ENCODE results near the gene ANKRD13B. TPM values are rescaled to one million over a fixed set of nuclear protein-coding genes. Genes with fewer than 3 reads are reported as not detected.

Gene ANKRD13B
- total RNA-seq, 1 donor from 2014 or later, result 17.9 TPM

DNA sequence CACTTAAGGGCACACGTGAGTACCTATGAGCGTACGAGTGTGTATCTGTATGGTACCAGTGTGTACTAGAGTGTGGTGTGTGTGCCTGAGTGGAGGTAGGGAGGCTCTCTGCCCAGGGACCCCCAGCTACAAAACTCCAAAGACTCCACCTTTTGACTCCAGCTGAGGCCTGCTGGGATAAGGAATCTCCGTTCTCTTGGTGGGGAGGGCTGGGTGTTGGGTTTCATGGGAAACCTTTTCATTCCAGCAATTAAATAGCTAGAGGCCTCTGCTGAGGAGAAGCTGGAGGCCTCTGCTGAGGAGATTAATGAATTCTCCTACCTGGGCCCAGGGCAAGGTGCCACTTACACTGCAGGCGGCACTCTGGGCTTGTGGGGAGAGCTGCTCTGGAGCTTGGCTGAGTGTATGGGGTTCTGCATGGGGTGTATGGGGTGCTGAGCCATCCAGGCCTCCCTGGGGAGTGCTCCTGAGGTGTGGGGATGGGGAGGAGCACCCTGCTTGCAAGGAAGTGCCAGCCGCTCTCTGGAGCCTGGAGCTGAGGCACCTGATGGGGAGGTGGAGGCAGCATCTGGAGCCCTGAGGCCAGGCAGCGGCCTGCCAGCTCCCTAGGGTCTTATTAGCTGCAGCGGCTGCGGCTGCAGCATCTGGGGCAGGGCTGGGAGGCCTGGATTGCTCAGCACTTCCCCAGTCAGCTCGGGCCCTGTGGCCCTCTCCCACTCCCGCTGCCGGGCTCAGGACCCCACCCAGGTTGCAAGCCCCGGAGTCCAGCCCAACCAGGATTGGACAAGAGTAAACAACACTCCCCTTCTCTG, 4.6 kb downstream of the ANKRD13B start:
- Histone ChIP-seq H3K4me2 (ENCODE audit: low read length) (no peak overlapping the region), H3K4me1 (ENCODE audit: insufficient read depth, low read length) (peaks cover 15% of the 10 kb centered on the region), H3K36me3 (ENCODE audit: insufficient read depth, low read length) (no peaks in the 10 kb centered on the region), H3K27ac (ENCODE audit: low read depth, low read length) (no peak overlapping the region), H3K9ac (ENCODE audit: low read length) (no peak overlapping the region), H3K79me2 (ENCODE audit: insufficient read depth, low read length) (peaks cover 6% of the 10 kb centered on the region), H3K4me3 (ENCODE audit: insufficient read depth, low read depth, low read length) (no peak overlapping the region), H3K27me3 (ENCODE audit: insufficient read depth, low read length) (peaks cover 12% of the 10 kb centered on the region), H3K9me3 (ENCODE audit: insufficient read depth, low read depth, low read length) (no peaks in the 10 kb centered on the region), H2AFZ (ENCODE audit: low read depth, low read length) (no peak overlapping the region), H4K20me1 (ENCODE audit: insufficient read depth, low read length) (peaks cover 56% of the 10 kb centered on the region)
- H3K4me3 Mint-ChIP-seq (ENCODE audit: unreplicated experiment), result no peak overlapping the region
- no peaks in the 10 kb centered on the region for H3K27me3 Mint-ChIP-seq (ENCODE audit: low read depth, unreplicated experiment)
- H3K4me1 Mint-ChIP-seq (ENCODE audit: low read depth, unreplicated experiment), result peaks cover 5% of the 10 kb centered on the region
- no peak for DNase-seq (ENCODE audit: low read depth)
- H3K36me3 Mint-ChIP-seq (ENCODE audit: low read depth, unreplicated experiment), result no peaks in the 10 kb centered on the region
- no peaks in the 10 kb centered on the region for H3K9me3 Mint-ChIP-seq (ENCODE audit: unreplicated experiment)
- no peak for FAIRE-seq
- no peak overlapping the region for H3K27ac Mint-ChIP-seq (ENCODE audit: unreplicated experiment)
- TF ChIP-seq, protein P1, sequence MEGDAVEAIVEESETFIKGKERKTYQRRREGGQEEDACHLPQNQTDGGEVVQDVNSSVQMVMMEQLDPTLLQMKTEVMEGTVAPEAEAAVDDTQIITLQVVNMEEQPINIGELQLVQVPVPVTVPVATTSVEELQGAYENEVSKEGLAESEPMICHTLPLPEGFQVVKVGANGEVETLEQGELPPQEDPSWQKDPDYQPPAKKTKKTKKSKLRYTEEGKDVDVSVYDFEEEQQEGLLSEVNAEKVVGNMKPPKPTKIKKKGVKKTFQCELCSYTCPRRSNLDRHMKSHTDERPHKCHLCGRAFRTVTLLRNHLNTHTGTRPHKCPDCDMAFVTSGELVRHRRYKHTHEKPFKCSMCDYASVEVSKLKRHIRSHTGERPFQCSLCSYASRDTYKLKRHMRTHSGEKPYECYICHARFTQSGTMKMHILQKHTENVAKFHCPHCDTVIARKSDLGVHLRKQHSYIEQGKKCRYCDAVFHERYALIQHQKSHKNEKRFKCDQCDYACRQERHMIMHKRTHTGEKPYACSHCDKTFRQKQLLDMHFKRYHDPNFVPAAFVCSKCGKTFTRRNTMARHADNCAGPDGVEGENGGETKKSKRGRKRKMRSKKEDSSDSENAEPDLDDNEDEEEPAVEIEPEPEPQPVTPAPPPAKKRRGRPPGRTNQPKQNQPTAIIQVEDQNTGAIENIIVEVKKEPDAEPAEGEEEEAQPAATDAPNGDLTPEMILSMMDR (IDR thresholded peaks at IDR 0.05; ENCODE audit: insufficient read depth, low read depth, low read length), result no peak
- TF ChIP-seq EZH2 (IDR thresholded peaks at IDR 0.05; ENCODE audit: insufficient read depth, low read length), result no peak

DNA sequence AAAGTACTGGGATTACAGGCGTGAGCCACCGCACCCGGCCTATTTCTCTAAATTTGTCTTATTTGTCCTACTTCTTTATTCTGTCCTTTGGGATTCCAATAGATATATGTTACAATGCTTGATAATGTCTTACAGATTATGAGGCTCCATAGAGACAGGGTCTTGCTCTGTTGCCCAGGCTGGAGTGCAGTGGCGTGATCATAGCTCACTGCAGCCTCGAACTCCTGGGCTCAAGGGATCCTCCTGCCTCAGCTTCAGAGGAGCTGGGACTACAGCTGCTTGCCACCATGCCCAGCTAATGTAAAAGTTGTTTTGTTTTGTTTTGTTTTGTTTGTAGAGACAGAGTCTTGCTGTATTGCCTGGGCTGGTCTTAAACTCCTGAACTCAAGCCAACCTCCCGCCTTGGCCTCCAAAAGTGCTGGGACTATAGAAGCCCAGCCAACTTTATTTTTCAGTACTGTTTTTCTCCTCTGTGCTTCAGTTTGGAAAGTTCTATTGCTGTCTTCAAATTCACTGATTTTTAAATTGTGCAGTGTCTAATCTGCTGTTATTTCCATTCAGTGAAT, 10.3 kb downstream of the ANKRD13B start:
- Histone ChIP-seq H3K9me3 (ENCODE audit: insufficient read depth, low read depth, low read length) (no peaks in the 10 kb centered on the region), H2AFZ (ENCODE audit: low read depth, low read length) (no peak overlapping the region), H3K27me3 (ENCODE audit: insufficient read depth, low read length) (no peaks in the 10 kb centered on the region), H3K36me3 (ENCODE audit: insufficient read depth, low read length) (no peaks in the 10 kb centered on the region), H3K4me1 (ENCODE audit: insufficient read depth, low read length) (no peaks in the 10 kb centered on the region), H3K79me2 (ENCODE audit: insufficient read depth, low read length) (no peaks in the 10 kb centered on the region), H3K27ac (ENCODE audit: low read depth, low read length) (no peak overlapping the region), H3K4me2 (ENCODE audit: low read length) (no peak overlapping the region), H4K20me1 (ENCODE audit: insufficient read depth, low read length) (peaks cover 15% of the 10 kb centered on the region), H3K4me3 (ENCODE audit: insufficient read depth, low read depth, low read length) (no peak overlapping the region), H3K9ac (ENCODE audit: low read length) (no peak overlapping the region)
- DNase-seq (ENCODE audit: low read depth), result no peak
- H3K4me3 Mint-ChIP-seq (ENCODE audit: unreplicated experiment), result no peak overlapping the region
- TF ChIP-seq, protein P1 (IDR thresholded peaks at IDR 0.05; ENCODE audit: insufficient read depth, low read depth, low read length), result no peak
- no peak for TF ChIP-seq EZH2 (IDR thresholded peaks at IDR 0.05; ENCODE audit: insufficient read depth, low read length)
- H3K27ac Mint-ChIP-seq (ENCODE audit: unreplicated experiment), result no peak overlapping the region
- no peaks in the 10 kb centered on the region for H3K27me3 Mint-ChIP-seq (ENCODE audit: low read depth, unreplicated experiment)
- H3K9me3 Mint-ChIP-seq (ENCODE audit: unreplicated experiment), result no peaks in the 10 kb centered on the region
- no peak for FAIRE-seq
- no peaks in the 10 kb centered on the region for H3K4me1 Mint-ChIP-seq (ENCODE audit: low read depth, unreplicated experiment)
- no peaks in the 10 kb centered on the region for H3K36me3 Mint-ChIP-seq (ENCODE audit: low read depth, unreplicated experiment)

All from astrocyte (in vitro differentiated cells and primary cell).